ENCODE data around the gene GRIA4. TPM values are rescaled to one million over a fixed set of nuclear protein-coding genes. Genes with fewer than 3 reads are reported as not detected.

GRIA4 gene
- total and polyA plus RNA-seq, 2 of the 13 experiments (the other 11 are each of a cell fraction or from before 2014, with no cell fraction given) = not detected

GRCh38 chr11:105696000-105696399, 86.1 kb downstream of the GRIA4 start:
- DNase-seq (ENCODE audit: low spot score) (no peak), FAIRE-seq (no peak), ATAC-seq (no peak)
- Histone ChIP-seq H3K9me3 (ENCODE audit: low read length) (no peaks in the 10 kb centered on the region), H3K4me3 (replicated peaks in 1 of 3; ENCODE audit: insufficient read depth in 1 of 3, low read depth in 2 of 3, low read length in 3 of 3) (no peak overlapping the region), H3K27me3 (ENCODE audit: control insufficient read depth in 1 of 2, insufficient read depth in 2 of 2, low read length in 2 of 2) (no peaks in the 10 kb centered on the region), H3K4me2 (ENCODE audit: low read depth, low read length) (no peak overlapping the region), H2AFZ (ENCODE audit: low read length) (no peak overlapping the region), H3K36me3 (replicated peaks in 1 of 2; ENCODE audit: control insufficient read depth in 1 of 2, insufficient read depth in 2 of 2, low read length in 2 of 2) (no peaks in the 10 kb centered on the region), H3K9ac (ENCODE audit: insufficient read depth, low read depth, low read length) (no peak overlapping the region), H3K27ac (ENCODE audit: extremely low read length, insufficient read depth, low read length) (no peak overlapping the region), H3K4me1 (ENCODE audit: insufficient read depth, low read length) (no peaks in the 10 kb centered on the region), H4K20me1 (ENCODE audit: insufficient read depth, low read length) (no peaks in the 10 kb centered on the region), H3K79me2 (ENCODE audit: insufficient read depth, low read length) (no peaks in the 10 kb centered on the region)
- in situ Hi-C loops (cut with HindIII; ENCODE audit: extremely low pct_ligation_motif_present, low pct_unique_long_range_greater_than_20kb) = no loop called here
- intact Hi-C loops (cut with micrococcal nuclease; ENCODE audit: unreplicated experiment) = no loop called here
- POLR2A ChIA-PET = no interaction called here
- 7% methylated on average over 2 of the region's 2 CpGs for WGBS (ENCODE audit: low lambda C conversion rate)
- no peak for TF ChIP-seq ZBTB8A (CRISPR knock-in tag; IDR thresholded peaks at IDR 0.05; ENCODE audit: borderline replicate concordance, low read depth)
- BruUV-seq (replicated peaks) = no TSS peak
- CTCF ChIA-PET (ENCODE audit: low intra/inter-chr PET ratio, low total read pairs) = no interaction called here

DNA sequence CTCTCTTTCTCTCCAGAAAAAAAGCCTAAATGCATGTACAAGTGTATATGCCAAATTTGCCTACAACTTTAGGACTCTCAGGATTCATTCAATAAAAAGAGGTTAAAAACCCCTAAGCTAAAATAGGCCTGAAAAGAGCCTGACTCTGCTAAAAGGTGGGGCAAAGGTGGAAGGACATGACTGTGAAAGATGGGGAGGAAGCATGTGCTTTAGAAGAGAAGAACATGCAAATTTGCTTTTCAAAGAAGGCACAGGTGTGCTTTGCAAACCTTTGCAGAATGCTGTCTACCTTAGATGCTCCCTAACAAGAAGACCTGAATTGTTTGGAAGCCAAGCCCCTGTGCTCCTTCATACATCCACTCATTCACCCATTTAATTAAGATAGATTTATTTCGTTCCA, 87.4 kb downstream of the GRIA4 start:
- TF ChIP-seq PCBP1 (IDR thresholded peaks at IDR 0.05; ENCODE audit: borderline replicate concordance, low read depth, low read length) (no peak), ZNF138 (CRISPR knock-in tag; IDR thresholded peaks at IDR 0.05; ENCODE audit: low read depth) (no peak)
- DNase-seq (ENCODE audit: low spot score) (no peak), ATAC-seq (no peak), FAIRE-seq (no peak)
- H3K27ac ChIP-seq (ENCODE audit: extremely low read length, insufficient read depth, low read length) = no peak overlapping the region
- in situ Hi-C loops (cut with HindIII; ENCODE audit: extremely low pct_ligation_motif_present, low pct_unique_long_range_greater_than_20kb) (no loop called here), intact Hi-C loops (cut with micrococcal nuclease; ENCODE audit: unreplicated experiment) (no loop called here)
- no peaks in the 10 kb centered on the region for H3K4me1 ChIP-seq (ENCODE audit: insufficient read depth, low read length)
- H3K79me2 ChIP-seq (ENCODE audit: insufficient read depth, low read length) = no peaks in the 10 kb centered on the region
- H3K4me2 ChIP-seq (ENCODE audit: low read depth, low read length) = no peak overlapping the region
- H3K27me3 ChIP-seq (ENCODE audit: control insufficient read depth in 1 of 2, insufficient read depth in 2 of 2, low read length in 2 of 2) = no peaks in the 10 kb centered on the region
- CTCF ChIA-PET (ENCODE audit: low intra/inter-chr PET ratio, low total read pairs) = no interaction called here
- WGBS (ENCODE audit: low lambda C conversion rate) = 0% methylated on average over 1 of the region's 1 CpG
- no peak overlapping the region for H2AFZ ChIP-seq (ENCODE audit: low read length)
- BruUV-seq (replicated peaks) = no TSS peak
- no peak overlapping the region for H3K9ac ChIP-seq (ENCODE audit: insufficient read depth, low read depth, low read length)
- H3K36me3 ChIP-seq (replicated peaks in 1 of 2; ENCODE audit: control insufficient read depth in 1 of 2, insufficient read depth in 2 of 2, low read length in 2 of 2) = no peaks in the 10 kb centered on the region
- no peak overlapping the region for H3K4me3 ChIP-seq (replicated peaks in 1 of 3; ENCODE audit: insufficient read depth in 1 of 3, low read depth in 2 of 3, low read length in 3 of 3)
- POLR2A ChIA-PET = no interaction called here
- no peaks in the 10 kb centered on the region for H4K20me1 ChIP-seq (ENCODE audit: insufficient read depth, low read length)
- H3K9me3 ChIP-seq (ENCODE audit: low read length) = no peaks in the 10 kb centered on the region
